GM12875 (cell line): ENCODE data around the gene CRADD.

ENCODE experiments used
- H3K4me3 ChIP-seq: one replicate; pipeline ENCODE4 v1.5.1; 2011; ENCODE audit warnings: low read depth, low read length, control low read depth
- TF ChIP-seq, protein P1 (sequence below): IDR thresholded peaks from 2 replicates; pipeline ENCODE4 v1.5.1; 2011; ENCODE audit warnings: low read depth, mild to moderate bottlenecking, control low read depth, inconsistent platforms, low read length, moderate library complexity, borderline replicate concordance; ENCODE audit not compliant: insufficient read depth

The CRADD gene

DNA sequence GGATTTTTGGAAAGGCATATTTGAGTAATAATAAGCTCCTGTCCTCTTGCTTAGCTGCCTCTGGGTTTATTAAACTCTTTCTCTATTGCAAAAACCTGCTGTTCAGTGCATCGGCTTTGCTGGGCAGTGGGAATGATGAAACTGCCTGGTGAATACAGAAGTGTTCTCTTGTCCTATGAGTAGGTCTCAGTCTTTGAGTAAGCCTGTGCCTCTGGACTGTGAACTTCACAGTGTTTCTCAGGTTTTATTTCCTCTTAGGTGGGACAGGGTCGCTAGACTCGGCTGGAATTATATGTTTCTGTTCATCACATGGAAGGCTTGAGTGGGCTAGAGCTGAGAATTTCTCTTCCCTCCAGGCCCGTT lies 46.4 kb downstream of the CRADD start:
- TF ChIP-seq, protein P1, sequence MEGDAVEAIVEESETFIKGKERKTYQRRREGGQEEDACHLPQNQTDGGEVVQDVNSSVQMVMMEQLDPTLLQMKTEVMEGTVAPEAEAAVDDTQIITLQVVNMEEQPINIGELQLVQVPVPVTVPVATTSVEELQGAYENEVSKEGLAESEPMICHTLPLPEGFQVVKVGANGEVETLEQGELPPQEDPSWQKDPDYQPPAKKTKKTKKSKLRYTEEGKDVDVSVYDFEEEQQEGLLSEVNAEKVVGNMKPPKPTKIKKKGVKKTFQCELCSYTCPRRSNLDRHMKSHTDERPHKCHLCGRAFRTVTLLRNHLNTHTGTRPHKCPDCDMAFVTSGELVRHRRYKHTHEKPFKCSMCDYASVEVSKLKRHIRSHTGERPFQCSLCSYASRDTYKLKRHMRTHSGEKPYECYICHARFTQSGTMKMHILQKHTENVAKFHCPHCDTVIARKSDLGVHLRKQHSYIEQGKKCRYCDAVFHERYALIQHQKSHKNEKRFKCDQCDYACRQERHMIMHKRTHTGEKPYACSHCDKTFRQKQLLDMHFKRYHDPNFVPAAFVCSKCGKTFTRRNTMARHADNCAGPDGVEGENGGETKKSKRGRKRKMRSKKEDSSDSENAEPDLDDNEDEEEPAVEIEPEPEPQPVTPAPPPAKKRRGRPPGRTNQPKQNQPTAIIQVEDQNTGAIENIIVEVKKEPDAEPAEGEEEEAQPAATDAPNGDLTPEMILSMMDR = no peak

DNA sequence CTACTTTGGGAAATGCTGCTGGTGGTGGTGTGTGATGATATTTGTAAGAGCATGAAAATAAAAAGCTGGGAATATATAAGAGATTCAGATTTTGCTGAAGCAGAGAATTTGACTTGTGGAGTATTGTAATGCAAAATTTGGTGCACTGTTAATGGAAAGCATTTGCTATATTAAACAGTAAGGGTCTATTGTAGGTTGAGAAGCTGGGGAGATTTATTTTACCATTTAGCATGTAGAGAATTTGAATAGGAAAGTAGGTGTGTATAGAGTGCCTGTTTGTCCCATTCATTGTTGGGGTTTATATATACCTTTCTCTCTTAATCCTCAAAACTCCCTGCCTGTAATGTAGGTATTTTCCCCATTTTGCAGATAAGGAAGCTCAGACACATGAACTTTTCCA lies 48.4 kb downstream of the CRADD start:
- TF ChIP-seq, protein P1 = no peak

More for the DNA sequence above, 46.4 kb downstream of the CRADD start:
- no peak overlapping the region for H3K4me3 ChIP-seq

DNA sequence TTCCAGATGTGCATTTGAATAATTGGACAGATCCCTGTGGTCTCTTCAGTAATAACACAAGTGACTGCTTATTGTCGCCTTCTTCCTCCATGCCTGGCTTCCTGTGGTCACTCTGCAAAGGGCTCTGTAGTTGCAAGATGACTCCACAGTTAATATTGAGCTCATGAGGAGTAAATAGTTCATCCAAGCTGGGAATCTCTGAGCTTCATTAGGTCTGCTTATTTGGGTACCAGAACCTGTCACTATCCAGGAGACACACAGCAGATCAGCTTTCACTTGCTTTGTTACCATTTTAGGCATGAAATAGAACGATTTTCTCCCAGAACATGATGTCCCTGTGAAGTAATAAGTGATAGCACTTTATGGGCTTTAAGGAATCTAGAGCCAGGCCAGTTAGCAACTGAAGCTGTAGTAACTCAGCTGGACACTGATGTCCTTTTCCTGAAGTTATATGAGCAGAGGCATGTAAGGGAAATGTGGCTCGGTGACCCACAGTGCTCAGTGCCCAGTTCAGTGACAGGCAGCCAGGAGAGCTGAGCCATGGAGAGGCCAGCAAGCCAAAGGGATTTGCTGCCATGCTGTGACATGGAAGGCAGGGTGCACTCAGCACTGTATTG lies 50.1 kb downstream of the CRADD start:
- no peak overlapping the region for H3K4me3 ChIP-seq
- TF ChIP-seq, protein P1 = no peak

More for the DNA sequence above, 48.4 kb downstream of the CRADD start:
- no peak overlapping the region for H3K4me3 ChIP-seq

DNA sequence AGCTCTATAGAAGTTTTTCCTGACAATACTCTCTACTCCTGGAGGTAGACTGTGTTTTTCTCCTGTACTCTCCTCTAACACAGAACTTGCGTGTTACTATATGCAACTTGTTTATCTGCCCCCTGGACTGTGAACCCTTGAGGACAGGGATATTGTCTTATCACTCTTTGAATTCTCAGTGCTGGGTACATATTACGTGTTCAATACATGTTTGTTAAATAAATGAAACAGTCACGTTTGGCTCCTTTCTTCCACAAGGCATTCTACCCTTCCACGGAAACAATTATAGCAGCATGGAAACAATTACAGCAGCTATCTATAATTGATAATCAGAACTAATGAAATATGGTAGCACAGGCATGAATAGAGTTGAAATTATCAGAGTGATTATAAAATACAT lies 50.7 kb downstream of the CRADD start:
- TF ChIP-seq, protein P1 = no peak
- H3K4me3 ChIP-seq = no peak overlapping the region

DNA sequence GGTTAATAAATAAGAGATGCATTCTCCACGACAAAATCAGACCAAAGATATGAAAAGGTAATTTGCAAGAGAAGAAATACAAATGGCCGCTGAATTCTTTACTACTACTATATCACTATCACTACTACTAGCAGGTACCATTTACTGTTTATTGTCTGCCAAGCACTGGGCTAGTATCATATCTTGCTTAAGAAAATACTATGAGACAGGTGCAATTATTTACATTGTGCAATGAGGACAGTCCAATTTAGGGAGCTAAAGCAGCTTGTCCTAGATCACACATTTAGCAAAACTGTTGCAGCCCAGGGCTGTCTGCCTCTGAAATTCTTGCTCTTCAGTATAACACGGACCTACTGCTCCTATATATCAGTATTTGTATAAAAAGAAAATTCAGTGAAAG lies 52.8 kb downstream of the CRADD start:
- TF ChIP-seq, protein P1 = no peak
- H3K4me3 ChIP-seq = no peak overlapping the region

DNA sequence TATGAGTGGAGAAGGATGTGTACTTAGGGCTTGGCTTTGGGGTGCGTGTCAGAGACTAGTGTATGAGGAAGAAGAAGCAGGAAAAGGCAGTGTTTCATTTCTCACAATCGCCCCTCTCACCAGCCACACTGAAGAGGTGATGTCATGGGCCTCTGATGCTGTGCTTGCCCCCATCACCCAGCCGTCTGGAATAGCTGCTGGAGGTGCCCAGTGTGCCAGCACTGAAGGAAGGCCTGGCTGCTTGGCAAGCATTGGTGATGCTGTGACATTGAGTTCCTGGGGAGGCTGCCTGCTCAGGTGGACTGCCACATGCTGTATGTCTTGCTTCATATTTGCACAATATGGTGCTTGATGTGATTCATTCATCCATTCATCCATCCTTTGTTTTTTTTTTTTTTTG lies 56.2 kb downstream of the CRADD start:
- TF ChIP-seq, protein P1 = no peak

DNA sequence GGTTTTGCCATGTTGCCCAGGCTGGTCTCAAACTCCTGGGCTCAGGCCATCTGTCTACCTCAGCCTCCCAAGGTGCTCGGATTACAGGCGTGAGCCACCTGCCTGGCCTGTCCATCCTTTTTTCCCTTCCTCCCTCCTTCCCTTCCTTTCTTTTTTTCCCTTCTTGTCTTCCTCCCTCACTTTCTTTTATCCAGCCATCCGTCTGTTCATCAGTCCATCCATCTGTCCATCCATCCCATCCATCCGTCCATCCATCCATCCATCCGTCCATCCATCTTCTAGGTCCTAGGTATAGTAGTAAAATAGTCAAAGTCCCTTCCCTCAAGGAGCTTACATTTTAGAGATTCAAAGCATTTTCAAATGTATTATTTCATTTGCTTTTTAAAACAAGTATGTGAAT lies 56.8 kb downstream of the CRADD start:
- TF ChIP-seq, protein P1 = no peak

More for the DNA sequence above, 56.2 kb downstream of the CRADD start:
- H3K4me3 ChIP-seq = no peak overlapping the region

More for the DNA sequence above, 56.8 kb downstream of the CRADD start:
- H3K4me3 ChIP-seq = no peak overlapping the region
